OCI-LY1 (cell line): Measurements from ENCODE around the gene FGF16.

Experiments used
- H2AFZ ChIP-seq: fragments of 200-600 bp; sonication (generic), shearing (Covaris generic); 2 replicates; pipeline ENCODE4 v1.6.0; 2014; ENCODE audit warnings: antibody characterized with exemption, mild to moderate bottlenecking, low read length
- H3F3A ChIP-seq: fragments of 200-600 bp; sonication (generic), shearing (Covaris generic); 2 replicates; pipeline ENCODE4 v1.6.0; 2014; ENCODE audit warnings: mild to moderate bottlenecking, antibody characterized with exemption, low read length, moderate library complexity; ENCODE audit not compliant: insufficient read depth
- H3K27ac ChIP-seq: fragments of 200-600 bp; sonication (generic); 2 replicates; pipeline ENCODE4 v1.5.1; 2014; ENCODE audit warnings: low read length, mixed run types, mild to moderate bottlenecking, low read depth; ENCODE audit not compliant: poor library complexity, severe bottlenecking
- H3K27me3 ChIP-seq: fragments of 200-600 bp; sonication (generic); 2 replicates; pipeline ENCODE4 v1.6.0; 2014; ENCODE audit warnings: antibody characterized with exemption, mild to moderate bottlenecking, low read length, moderate library complexity; ENCODE audit not compliant: insufficient read depth
- H3K36me3 ChIP-seq: fragments of 200-600 bp; sonication (generic); 2 replicates; pipeline ENCODE4 v1.6.1; 2014; ENCODE audit warnings: mild to moderate bottlenecking, antibody characterized with exemption, low read length, moderate library complexity, mixed read lengths; ENCODE audit not compliant: insufficient read depth
- H3K4me1 ChIP-seq: fragments of 200-600 bp; sonication (generic); 2 replicates; pipeline ENCODE4 v1.5.1; 2014; ENCODE audit warnings: mild to moderate bottlenecking, low read length, moderate library complexity; ENCODE audit not compliant: insufficient read depth, severe bottlenecking
- H3K4me2 ChIP-seq: fragments of 200-600 bp; sonication (generic), shearing (Covaris generic); 2 replicates; pipeline ENCODE4 v1.6.1; 2014; ENCODE audit warnings: low read length
- H3K4me3 ChIP-seq: fragments of 200-600 bp; sonication (generic); 2 replicates; pipeline ENCODE4 v1.5.1; 2014; ENCODE audit warnings: low read length, low read depth, mild to moderate bottlenecking, mixed read lengths; ENCODE audit not compliant: poor library complexity, severe bottlenecking
- H3K79me2 ChIP-seq: fragments of 200-600 bp; shearing (Covaris generic); 2 replicates; pipeline ENCODE4 v1.6.1; 2016; ENCODE audit warnings: mixed run types, low read length, mixed read lengths; ENCODE audit not compliant: insufficient read depth
- H3K9ac ChIP-seq: fragments of 200-600 bp; sonication (generic), shearing (Covaris generic); 2 replicates; pipeline ENCODE4 v1.6.1; 2014; ENCODE audit warnings: mild to moderate bottlenecking, low read length, mixed read lengths
- H3K9me2 ChIP-seq: fragments of 200-600 bp; sonication (generic), shearing (Covaris generic); 2 replicates; pipeline ENCODE4 v1.6.1; 2014; ENCODE audit warnings: low read depth, mild to moderate bottlenecking, low read length, mixed read lengths
- H3K9me3 ChIP-seq: fragments of 200-600 bp; shearing (Covaris generic); 2 replicates; pipeline ENCODE4 v1.6.1; 2014; ENCODE audit warnings: low read length, mixed read lengths
- H4K20me1 ChIP-seq: fragments of 200-600 bp; sonication (generic), shearing (Covaris generic); 2 replicates; pipeline ENCODE4 v1.6.0; 2016; ENCODE audit warnings: mild to moderate bottlenecking, low read length; ENCODE audit not compliant: insufficient read depth
- CTCF ChIP-seq: fragments of 200-600 bp; sonication (generic), shearing (Covaris generic); IDR thresholded peaks from 2 replicates; pipeline ENCODE4 v1.5.1; 2017; ENCODE audit warnings: mild to moderate bottlenecking, antibody characterized with exemption, low read length, moderate library complexity, mixed read lengths
- EZH2 ChIP-seq: fragments of 200-600 bp; sonication (generic), shearing (Covaris generic); IDR thresholded peaks from 2 replicates; pipeline ENCODE4 v1.8.0; 2017; ENCODE audit warnings: borderline replicate concordance, mixed run types, mild to moderate bottlenecking, antibody characterized with exemption, low read length, moderate library complexity, mixed read lengths

Gene FGF16

GRCh38 chrX:77436271-77436670 is 10.9 kb upstream of the FGF16 start:
- Histone ChIP-seq H3K4me3 (no peak overlapping the region), H3K27me3 (no peaks in the 10 kb centered on the region), H3K4me1 (no peaks in the 10 kb centered on the region), H3K9me3 (no peaks in the 10 kb centered on the region), H3K9ac (no peak overlapping the region), H3K36me3 (no peaks in the 10 kb centered on the region), H3F3A (no peaks in the 10 kb centered on the region), H3K79me2 (no peaks in the 10 kb centered on the region), H3K4me2 (no peak overlapping the region), H4K20me1 (no peaks in the 10 kb centered on the region), H3K9me2 (no peaks in the 10 kb centered on the region), H3K27ac (no peak overlapping the region), H2AFZ (no peak overlapping the region)
- TF ChIP-seq EZH2 (no peak), CTCF (no peak)

GRCh38 chrX:77436682-77437081 is 10.5 kb upstream of the FGF16 start:
- Histone ChIP-seq H3K4me2 (no peak overlapping the region), H3K9me2 (no peaks in the 10 kb centered on the region), H3K27ac (no peak overlapping the region), H3K9ac (no peak overlapping the region), H4K20me1 (no peaks in the 10 kb centered on the region), H3K4me3 (no peak overlapping the region), H3K4me1 (no peaks in the 10 kb centered on the region), H2AFZ (no peak overlapping the region), H3K9me3 (no peaks in the 10 kb centered on the region), H3K27me3 (no peaks in the 10 kb centered on the region), H3K79me2 (no peaks in the 10 kb centered on the region), H3K36me3 (no peaks in the 10 kb centered on the region), H3F3A (no peaks in the 10 kb centered on the region)
- TF ChIP-seq CTCF = no peak
- no peak for TF ChIP-seq EZH2

DNA sequence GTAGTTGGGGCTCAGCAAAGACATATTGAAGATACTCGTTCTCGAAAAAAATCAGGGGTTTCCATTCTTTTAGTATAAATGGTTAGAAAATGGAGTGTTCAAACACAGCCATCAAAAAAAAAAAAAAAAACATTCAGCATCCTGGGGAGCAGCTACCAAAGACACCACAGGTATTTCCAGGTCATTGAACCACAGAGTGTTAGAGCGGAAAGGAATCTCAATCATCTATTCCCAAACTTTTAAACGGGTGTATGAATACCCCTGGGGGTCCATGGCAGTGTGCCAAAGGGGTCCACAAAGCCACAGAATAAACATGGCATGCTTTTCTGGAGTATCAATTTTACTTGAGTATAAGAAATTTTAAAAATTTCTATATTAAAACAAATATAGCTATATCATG is 6.9 kb upstream of the FGF16 start:
- no peaks in the 10 kb centered on the region for H3K79me2 ChIP-seq
- no peaks in the 10 kb centered on the region for H3K27me3 ChIP-seq
- H2AFZ ChIP-seq = no peak overlapping the region
- H3K4me3 ChIP-seq = no peak overlapping the region
- H3K9ac ChIP-seq = no peak overlapping the region
- H3K36me3 ChIP-seq = no peaks in the 10 kb centered on the region
- no peaks in the 10 kb centered on the region for H3K4me1 ChIP-seq
- H3K4me2 ChIP-seq = no peak overlapping the region
- no peaks in the 10 kb centered on the region for H3K9me2 ChIP-seq
- TF ChIP-seq CTCF = no peak
- no peak for TF ChIP-seq EZH2
- no peaks in the 10 kb centered on the region for H3K9me3 ChIP-seq
- no peaks in the 10 kb centered on the region for H3F3A ChIP-seq
- no peak overlapping the region for H3K27ac ChIP-seq
- no peaks in the 10 kb centered on the region for H4K20me1 ChIP-seq
